Mucosa of stomach (tissue), 1 donor: ENCODE measurements around the gene TYMS.

ENCODE experiments used
- H3K27me3 ChIP-seq: one replicate; pipeline ENCODE4 v1.7.0; 2013; ENCODE audit warnings: mild to moderate bottlenecking, low read length; ENCODE audit not compliant: control insufficient read depth, insufficient read depth
- H3K36me3 ChIP-seq: one replicate; pipeline ENCODE4 v1.7.0; 2013; ENCODE audit warnings: low read length; ENCODE audit not compliant: control insufficient read depth, insufficient read depth
- H3K4me1 ChIP-seq: one replicate; pipeline ENCODE4 v1.7.0; 2013; ENCODE audit warnings: mild to moderate bottlenecking, low read length; ENCODE audit not compliant: control insufficient read depth, insufficient read depth
- H3K4me3 ChIP-seq: one replicate; pipeline ENCODE4 v1.7.0; 2013; ENCODE audit warnings: low read length
- H3K9ac ChIP-seq: one replicate; pipeline ENCODE4 v1.7.0; 2013; ENCODE audit warnings: mild to moderate bottlenecking, low read length, moderate library complexity
- H3K9me3 ChIP-seq: one replicate; pipeline ENCODE4 v1.7.0; 2013; ENCODE audit warnings: mild to moderate bottlenecking, low read length, moderate library complexity; ENCODE audit not compliant: control insufficient read depth
- donor health status: Pancreatic carcinoma.

Gene TYMS

DNA sequence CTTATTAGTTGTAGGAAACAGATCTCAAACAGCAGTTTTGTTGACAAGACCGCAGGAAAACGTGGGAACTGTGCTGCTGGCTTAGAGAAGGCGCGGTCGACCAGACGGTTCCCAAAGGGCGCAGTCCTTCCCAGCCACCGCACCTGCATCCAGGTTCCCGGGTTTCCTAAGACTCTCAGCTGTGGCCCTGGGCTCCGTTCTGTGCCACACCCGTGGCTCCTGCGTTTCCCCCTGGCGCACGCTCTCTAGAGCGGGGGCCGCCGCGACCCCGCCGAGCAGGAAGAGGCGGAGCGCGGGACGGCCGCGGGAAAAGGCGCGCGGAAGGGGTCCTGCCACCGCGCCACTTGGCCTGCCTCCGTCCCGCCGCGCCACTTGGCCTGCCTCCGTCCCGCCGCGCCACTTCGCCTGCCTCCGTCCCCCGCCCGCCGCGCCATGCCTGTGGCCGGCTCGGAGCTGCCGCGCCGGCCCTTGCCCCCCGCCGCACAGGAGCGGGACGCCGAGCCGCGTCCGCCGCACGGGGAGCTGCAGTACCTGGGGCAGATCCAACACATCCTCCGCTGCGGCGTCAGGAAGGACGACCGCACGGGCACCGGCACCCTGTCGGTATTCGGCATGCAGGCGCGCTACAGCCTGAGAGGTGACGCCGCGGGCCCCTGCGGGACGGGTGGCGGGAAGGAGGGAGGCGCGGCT is at the start of gene TYMS:
Gene TYMS, plus strand, starts transcription at position 343 of the 690 bp plus-strand sequence. Its CDS starts 90 bp downstream, at position 433.
- no peaks in the 10 kb centered on the region for H3K9me3 ChIP-seq
- H3K4me3 ChIP-seq: peak within 1 kb of the TSS; percentile 60
- H3K4me1 ChIP-seq: peaks cover 4% of the 10 kb centered on the region
- no peaks in the 10 kb centered on the region for H3K36me3 ChIP-seq
- no peaks in the 10 kb centered on the region for H3K27me3 ChIP-seq
- peak within 1 kb of the TSS; percentile 61 for H3K9ac ChIP-seq

DNA sequence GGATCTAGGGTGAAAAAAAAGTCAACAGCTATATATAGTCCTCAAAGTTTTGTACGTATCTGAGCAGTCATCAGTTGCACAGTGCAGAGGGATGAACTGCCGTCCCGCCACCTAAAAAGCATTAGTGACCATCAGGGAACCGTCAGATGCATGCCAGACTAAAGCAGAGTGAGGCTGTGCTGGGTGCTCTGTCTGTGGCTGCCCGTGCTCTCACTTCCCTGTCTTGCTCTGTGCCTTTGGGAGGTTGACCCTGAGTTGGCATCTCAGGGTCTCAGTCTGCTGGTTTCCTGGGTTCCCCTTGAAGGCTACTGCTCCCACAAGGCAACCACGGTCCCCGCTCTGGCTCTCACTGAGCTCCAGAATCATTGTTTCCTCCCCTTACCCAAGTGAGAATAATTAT is 49.5 kb upstream of the TYMS start:
- H3K4me1 ChIP-seq: no peaks in the 10 kb centered on the region

DNA sequence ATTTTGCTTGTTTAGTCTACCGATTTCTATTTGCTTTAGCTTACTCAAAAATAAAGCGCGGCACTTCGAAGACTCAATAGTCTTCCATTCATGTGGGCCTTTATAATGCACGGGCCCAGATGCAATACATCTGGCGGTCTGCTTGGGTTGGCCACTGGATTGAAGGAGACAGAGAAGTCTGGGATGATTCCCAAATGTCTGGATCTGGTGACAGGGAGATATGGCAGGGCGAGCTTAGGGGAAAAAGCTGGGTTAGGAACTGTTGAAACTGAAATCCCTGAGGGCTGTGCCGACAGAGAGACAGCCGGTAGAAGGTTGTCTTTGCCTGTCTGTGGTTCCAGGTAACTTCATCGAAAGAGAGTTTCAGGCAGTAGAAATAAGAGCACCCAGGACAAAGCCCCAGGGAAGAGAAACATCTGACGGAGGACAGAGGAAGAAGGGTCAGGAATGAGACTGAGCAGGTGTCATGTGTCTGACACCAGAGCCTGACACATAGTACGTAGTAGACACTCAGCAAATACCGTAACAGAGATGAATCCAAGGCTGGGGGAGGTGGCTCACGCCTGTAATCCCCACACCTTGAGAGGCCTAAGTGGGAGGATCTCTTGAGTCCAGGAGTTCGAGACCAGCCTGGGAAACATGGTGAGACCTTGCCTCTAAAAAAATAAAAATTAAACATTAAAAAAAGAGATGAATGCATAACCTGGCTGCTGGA is 47.1 kb upstream of the TYMS start:
- H3K4me1 ChIP-seq: no peaks in the 10 kb centered on the region
- no peak overlapping the region for H3K4me3 ChIP-seq
- no peaks in the 10 kb centered on the region for H3K36me3 ChIP-seq
- no peak overlapping the region for H3K9ac ChIP-seq
- no peaks in the 10 kb centered on the region for H3K27me3 ChIP-seq
- no peaks in the 10 kb centered on the region for H3K9me3 ChIP-seq

More for the DNA sequence above, 49.5 kb upstream of the TYMS start:
- H3K4me3 ChIP-seq: no peak overlapping the region
- no peaks in the 10 kb centered on the region for H3K9me3 ChIP-seq
- H3K9ac ChIP-seq: no peak overlapping the region
- no peaks in the 10 kb centered on the region for H3K36me3 ChIP-seq
- H3K27me3 ChIP-seq: no peaks in the 10 kb centered on the region

DNA sequence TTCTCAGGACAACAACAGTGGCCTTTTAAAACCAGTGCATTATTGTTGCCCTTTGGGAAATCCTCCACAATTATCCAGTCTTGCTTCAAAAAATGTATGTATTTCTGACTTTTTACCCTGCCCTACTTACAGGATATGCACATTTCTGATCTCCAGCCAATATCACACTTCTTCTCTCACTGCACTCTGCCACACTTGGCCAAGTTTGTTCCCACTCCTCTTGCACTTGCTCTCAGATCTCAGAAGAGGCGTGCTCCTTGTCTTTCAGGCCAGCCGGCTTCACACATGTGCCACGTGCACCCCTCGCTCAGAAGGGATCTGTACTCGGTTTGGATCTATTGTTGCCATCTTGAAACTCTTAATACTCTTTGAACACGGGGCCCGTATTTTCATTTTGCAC is 45.3 kb upstream of the TYMS start:
- H3K4me1 ChIP-seq: no peaks in the 10 kb centered on the region
- no peaks in the 10 kb centered on the region for H3K27me3 ChIP-seq
- no peaks in the 10 kb centered on the region for H3K36me3 ChIP-seq
- H3K9me3 ChIP-seq: no peaks in the 10 kb centered on the region
- H3K9ac ChIP-seq: no peak overlapping the region
- no peak overlapping the region for H3K4me3 ChIP-seq

DNA sequence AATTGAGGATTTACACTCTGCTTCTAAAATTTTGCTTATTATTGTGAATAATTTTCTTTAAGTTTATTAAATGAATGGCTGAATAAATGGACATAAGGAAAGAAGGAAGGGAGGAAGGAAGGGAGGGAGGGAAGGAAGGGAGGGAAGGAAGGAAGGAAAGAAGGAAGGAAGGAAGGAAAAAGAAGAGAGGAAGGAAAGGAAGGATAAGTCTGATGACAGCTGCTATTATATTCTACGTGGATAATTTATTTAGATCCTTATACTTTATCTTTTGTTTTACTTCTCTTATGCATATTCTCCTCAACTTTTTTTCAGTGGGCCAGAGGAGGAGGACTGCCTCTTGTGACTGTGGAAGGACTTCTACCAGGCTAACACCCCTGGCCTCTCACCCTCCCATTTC is 43.3 kb upstream of the TYMS start:
- Histone ChIP-seq H3K9ac (no peak overlapping the region), H3K4me3 (no peak overlapping the region), H3K9me3 (no peaks in the 10 kb centered on the region), H3K36me3 (no peaks in the 10 kb centered on the region), H3K27me3 (no peaks in the 10 kb centered on the region), H3K4me1 (no peaks in the 10 kb centered on the region)

DNA sequence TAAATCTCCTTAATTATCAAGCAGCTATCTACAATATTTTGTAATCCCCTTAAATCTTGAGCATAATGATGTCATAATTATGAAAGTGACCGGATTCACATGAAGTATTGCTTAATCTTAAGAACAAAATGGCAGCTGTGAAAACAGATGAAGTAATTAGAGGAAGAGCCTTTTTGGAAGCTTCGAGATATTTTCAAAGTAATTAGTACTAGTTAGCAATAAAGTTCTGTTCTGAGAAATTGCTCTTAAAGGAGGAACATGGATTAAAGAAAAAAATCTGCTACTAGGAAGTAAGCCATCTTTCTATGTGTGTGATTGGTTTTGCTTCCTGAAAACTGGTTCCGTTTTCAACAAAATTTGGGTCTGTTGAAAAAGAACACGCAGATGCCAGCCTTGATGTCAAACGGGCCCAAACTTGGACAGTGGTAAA is 42.3 kb upstream of the TYMS start:
- Histone ChIP-seq H3K27me3 (no peaks in the 10 kb centered on the region), H3K36me3 (no peaks in the 10 kb centered on the region), H3K4me3 (no peak overlapping the region), H3K9me3 (no peaks in the 10 kb centered on the region), H3K9ac (no peak overlapping the region), H3K4me1 (no peaks in the 10 kb centered on the region)

DNA sequence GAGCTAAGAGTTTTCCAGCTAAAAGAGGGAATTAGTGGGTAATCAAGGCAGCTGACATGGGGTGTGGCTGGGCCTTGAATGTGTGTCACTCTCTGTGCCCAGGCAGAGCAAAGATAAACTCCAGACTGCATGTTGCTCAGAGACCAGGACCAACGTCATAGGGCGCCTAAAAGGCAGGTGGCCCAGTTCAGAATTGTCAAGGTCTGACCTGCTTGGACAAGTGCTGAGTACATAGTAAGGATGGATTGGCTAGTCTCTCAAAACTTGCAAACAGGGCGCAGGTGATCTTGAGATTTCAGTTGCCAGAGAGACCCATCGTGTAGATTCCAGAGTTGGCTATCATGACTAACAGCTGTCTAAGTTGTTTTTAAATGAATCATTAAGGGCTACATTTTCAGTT is 41.7 kb upstream of the TYMS start:
- H3K4me3 ChIP-seq: no peak overlapping the region
- no peaks in the 10 kb centered on the region for H3K4me1 ChIP-seq
- H3K36me3 ChIP-seq: no peaks in the 10 kb centered on the region
- no peak overlapping the region for H3K9ac ChIP-seq
- H3K27me3 ChIP-seq: no peaks in the 10 kb centered on the region
- no peaks in the 10 kb centered on the region for H3K9me3 ChIP-seq

DNA sequence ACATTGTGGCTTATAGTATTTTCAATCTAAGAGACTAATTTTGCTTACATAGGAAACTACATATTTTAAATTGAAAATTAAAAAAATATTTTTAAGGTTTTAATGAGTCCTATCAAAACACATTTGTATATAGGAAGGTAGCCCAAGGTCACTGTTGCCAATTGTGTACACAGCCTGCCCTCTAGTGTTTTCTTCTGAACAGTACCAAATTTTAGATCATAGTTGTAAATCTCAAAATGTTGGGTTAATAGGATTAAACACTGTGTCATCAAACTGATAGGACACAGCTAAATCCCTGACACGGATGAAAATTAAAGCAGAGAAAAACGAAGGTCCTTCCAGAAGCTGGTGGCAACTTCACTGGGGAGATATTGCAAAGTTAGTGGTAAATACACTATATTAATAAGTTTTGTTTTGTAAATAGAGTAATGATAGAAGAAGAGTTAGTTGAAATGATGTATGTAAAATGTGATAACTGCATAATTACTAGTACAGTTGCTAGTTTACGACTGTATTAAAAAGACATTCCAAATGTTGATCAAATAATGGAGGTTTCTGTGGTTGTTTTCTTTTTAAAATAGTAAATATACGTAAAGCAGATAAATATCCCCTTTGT is 41.0 kb upstream of the TYMS start:
- Histone ChIP-seq H3K9me3 (no peaks in the 10 kb centered on the region), H3K36me3 (no peaks in the 10 kb centered on the region), H3K4me3 (no peak overlapping the region), H3K4me1 (no peaks in the 10 kb centered on the region), H3K9ac (no peak overlapping the region), H3K27me3 (no peaks in the 10 kb centered on the region)

DNA sequence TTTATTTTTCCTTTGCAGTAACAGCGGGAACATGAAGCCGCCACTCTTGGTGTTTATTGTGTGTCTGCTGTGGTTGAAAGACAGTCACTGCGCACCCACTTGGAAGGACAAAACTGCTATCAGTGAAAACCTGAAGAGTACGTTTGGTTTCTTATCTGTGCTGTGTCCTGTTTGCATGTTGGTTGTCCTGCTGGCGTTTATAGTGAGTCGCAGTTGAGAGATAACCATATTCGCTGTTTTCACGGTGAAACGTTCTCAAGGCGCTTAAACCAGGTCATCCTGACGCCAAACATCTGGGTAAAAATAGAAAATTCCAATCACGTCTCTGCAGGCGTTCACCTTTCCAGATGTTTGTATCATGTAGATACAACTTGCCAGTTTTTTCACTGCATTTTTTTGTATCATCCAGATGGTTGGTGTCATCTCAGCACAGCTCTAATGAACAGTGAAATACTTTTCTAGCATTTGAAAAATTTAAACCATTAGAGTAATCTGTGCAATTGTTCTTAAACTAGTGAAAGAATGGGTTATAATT is 39.4 kb upstream of the TYMS start:
- Histone ChIP-seq H3K9me3 (no peaks in the 10 kb centered on the region), H3K27me3 (no peaks in the 10 kb centered on the region), H3K4me3 (no peak overlapping the region), H3K4me1 (no peaks in the 10 kb centered on the region), H3K9ac (no peak overlapping the region), H3K36me3 (no peaks in the 10 kb centered on the region)

DNA sequence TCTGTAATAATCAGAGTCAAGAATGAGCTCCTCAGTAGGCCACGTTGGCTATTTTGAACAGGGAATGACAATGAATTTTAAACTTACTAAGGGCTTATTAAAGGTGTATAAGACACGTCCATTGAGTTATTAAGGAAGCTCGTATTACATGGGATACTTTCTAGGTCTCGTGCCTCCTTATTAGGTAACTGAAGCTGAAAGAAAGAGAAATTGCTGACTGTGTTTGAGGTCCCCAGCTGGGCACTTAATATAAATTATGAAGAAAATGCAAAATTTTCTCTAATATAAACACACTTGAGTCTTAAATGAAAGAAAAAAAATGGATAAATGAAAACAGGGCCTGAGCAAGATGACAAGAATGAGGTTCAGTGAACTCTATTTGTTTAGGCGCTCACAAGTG is 38.8 kb upstream of the TYMS start:
- Histone ChIP-seq H3K27me3 (no peaks in the 10 kb centered on the region), H3K36me3 (no peaks in the 10 kb centered on the region), H3K4me1 (no peaks in the 10 kb centered on the region), H3K4me3 (no peak overlapping the region), H3K9me3 (no peaks in the 10 kb centered on the region), H3K9ac (no peak overlapping the region)

DNA sequence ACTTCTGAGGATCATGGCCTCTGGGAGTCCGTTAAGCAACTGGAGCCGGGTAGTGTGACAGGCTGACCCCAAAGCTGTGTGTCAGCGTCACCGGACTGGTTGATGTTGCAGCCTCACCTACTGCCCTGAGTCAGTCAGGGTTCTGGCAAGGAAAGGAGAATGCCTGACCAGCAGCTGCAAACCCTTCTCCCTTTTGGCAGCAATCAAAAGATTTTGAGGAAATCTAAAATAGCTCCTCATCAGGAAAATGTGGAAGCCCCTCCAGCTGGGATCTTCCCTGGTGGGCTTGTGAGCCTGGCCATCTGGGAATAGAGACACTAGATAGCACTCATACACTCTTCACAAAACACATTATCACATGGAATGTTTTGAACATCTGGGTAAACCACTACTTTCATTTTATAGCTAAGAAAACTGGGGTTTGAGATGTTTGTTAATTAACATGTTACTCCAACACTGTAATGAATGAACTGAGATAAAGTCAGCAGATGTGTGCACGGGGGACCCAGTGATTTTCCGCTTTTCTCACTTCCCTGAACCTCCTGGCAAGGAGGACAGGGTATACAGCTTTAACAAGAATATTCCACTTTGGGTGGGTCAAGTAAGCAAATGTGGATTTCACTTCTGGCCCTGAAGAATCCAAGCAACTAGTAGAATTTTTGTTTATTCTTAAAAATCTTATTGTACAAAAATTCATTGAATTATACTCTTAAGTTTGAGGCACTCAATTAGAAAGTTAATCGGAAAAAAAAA is 36.0 kb upstream of the TYMS start:
- no peak overlapping the region for H3K9ac ChIP-seq
- no peaks in the 10 kb centered on the region for H3K4me1 ChIP-seq
- H3K27me3 ChIP-seq: no peaks in the 10 kb centered on the region
- H3K36me3 ChIP-seq: no peaks in the 10 kb centered on the region
- no peaks in the 10 kb centered on the region for H3K9me3 ChIP-seq
- no peak overlapping the region for H3K4me3 ChIP-seq
